ENCODE data around the gene CABLES2.
"Not testable (repeated sequence)": the region's sequence is repeated elsewhere in the genome, so short reads cannot be mapped to it uniquely, and the experiment has no call there.

CABLES2 gene

DNA sequence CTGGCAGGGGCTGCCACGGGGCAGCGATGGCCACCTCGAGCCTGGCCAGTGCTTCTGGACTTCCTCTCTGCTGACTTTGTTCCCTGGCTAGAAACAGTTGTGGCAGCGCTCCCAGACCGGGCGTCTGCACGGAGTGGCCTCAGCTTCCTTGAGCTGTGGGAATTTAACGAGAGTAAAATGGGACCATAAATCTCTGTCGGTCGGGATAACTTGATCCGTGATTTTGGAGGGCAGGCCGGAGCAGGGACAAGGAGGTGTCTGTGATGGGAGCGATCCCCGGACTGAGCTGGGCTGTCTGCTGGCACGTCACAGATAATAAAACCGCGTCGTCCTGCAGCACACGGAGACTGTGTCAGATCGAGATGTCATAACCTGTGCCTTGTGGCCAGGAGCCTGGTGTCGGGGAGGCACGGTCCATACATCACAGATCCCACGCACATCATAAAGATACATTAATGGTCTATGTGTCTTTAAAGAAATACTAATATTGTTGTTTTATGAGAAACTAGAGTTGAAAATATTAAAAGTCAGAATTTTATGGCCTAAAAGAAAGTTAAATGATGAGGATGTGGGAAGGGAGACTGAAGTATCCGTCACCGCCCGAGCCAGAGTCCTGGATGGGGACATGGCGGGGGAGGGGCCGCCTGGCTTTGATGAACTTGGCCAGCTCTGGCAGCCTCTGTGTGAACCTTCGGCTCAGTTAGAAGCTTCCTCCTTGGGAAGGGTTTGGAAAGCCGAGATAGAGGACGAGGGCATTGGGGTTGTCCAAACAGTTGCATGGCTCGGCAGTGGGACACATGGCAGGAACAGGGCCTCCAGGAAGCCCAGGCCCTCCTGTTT lies 26.8 kb upstream of the CABLES2 start:
- no peak for DNase-seq

DNA sequence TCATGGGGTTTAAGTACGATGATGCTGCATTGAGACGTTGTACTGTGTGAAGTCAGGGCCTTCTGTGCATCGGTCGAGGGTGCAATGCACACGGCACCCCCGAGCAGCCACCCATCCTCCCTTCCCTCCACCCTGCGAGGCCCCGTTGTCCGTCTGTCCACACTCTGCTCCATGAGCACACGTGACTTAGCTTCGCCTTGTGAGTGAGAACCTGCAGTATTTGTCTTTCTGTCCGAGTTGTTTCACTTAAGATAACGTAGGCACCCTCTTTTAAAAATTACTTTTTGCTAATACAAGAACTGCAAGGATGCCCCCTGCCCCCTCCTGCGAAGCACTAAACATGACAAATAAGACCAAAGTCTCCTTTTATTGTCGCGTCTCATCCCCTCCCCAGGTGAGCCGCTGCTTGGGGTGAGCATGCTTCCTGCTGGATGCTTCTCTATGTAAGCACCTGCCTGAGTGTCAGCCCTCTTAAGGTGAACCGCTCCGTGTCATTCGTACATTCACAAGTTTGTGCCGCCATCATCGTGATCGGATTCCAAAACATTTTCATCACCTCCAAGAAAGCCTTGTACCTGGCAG lies 23.9 kb upstream of the CABLES2 start:
- no peak for DNase-seq

DNA sequence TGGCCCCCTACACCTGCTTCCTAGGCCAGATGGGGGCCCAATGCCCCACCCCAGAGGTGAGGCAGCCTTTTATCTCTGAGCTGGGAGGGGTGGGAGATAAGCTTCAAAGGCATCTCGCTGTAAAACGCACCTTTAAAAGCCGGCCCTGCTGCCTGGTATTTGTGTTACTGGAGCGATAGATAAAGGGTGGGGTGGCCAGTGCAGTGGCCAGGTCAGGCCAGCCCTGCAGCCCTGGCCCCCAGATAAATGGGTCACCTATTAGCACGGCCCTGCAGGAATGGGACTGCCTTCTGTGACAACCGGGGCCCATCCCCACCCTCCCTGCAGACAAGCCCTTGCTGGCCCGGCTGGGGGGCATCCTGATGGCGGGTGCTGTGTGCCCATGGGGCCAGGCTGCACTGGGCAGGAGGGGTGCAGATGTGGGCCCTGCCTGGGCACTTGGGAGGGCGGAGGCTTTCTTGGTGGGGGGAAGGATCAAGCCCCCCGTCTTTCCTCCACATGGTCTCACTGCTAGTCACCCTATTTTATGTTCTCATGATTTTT lies 23.3 kb upstream of the CABLES2 start:
- DNase-seq, result no peak

DNA sequence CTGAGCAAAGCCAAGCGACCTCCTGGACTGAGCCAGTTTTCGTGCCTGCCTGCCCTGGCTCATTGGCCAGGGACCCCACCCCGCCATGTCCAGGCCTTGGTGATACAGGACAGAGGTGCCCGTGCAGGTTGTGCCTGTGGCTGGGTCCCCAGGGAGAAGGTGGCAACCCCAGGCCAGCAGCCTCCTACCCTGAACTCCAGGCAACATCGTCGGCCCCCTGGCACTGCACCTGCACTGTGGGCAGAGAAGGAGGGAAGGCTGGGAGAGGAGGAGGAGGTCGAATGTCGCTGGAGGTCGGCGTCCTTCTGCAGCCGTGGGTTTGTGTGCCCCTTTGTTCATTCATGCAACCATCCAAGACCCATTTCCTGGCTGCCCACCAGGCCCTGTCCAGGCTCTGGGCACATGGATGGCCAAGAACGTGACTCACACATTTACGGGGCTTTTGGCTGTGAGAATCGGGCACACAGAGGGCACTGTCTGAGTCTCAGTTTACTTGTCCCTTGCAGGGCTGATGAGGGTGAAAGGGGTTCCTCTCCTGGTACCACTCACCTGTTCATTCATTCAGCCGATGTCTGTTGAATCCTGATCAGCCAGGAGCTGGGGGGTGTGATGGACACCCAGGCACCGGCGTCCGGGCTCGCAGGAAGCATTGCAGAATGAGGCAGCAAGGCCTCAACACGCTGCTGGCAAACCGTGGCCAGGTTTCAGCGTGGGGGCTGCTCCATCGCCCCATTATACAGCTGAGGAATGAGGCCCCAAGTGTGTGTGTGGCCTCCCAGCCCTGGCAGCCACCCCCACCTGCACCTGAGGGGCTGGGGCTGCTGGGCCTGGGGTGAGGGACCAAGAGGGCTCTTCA lies 22.6 kb upstream of the CABLES2 start:
- DNase-seq, result no peak

DNA sequence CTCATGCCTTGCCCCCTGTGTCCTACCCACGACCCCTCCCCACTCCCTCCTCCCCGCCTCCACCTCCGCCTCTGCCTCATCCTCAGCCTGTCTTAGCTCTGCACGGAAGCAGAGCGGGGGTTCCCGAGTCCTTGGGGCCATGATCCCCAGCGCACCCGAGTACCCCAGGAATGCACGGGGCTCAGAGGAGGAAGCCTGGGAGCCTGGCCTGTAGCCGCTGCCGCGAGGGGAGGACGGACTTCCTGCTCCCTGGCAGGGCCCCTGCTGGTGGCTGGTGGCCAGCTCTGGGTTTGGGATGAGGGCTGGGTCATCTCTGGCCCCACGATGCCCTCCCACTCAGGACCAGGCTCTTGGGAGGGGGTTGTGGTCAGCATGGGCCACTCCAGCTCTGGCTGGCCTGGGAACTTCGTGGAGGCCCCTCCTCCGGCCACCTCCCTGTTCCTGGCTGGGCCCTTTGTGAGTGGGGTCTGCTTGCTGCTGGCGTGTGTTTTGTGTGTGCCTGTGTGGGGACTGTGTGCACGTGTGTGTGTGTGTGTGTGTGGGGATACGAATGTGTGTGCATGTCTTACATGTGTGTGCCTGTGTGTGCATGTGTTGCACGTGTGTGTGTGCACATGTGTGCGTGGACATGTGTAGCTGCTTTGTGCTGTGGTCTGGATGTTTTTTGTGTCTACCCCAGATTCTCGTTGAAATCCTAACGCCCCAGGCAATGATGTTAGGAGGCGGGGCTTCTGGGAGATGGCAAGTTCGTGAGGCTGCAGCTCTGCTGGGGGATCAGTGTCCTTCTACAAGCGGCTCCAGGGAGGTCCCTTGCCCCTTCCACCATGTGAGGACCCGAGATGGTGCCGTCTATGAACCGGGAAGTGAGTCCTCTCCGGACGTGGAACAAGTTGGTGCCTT lies 21.6 kb upstream of the CABLES2 start:
- no peak for DNase-seq

DNA sequence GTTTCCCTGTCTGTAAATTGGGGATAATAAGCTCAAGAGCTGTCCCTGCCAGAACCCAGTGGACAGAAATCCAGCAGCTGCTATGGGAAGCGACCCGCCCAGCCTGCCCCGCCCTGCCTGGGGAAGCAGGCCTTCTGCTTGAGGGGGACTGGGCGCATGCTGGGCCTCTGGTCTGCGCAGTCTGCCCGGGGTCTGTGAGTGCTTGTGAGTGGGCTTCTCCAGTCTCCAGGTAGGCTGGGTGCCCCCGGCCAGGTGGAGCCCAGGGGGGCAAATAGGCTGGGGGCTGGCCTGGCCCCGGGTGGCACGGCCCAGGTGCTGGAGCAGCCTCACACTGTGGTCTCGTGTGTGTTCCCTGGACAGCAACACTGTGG lies 20.9 kb upstream of the CABLES2 start:
- DNase-seq, result no peak

DNA sequence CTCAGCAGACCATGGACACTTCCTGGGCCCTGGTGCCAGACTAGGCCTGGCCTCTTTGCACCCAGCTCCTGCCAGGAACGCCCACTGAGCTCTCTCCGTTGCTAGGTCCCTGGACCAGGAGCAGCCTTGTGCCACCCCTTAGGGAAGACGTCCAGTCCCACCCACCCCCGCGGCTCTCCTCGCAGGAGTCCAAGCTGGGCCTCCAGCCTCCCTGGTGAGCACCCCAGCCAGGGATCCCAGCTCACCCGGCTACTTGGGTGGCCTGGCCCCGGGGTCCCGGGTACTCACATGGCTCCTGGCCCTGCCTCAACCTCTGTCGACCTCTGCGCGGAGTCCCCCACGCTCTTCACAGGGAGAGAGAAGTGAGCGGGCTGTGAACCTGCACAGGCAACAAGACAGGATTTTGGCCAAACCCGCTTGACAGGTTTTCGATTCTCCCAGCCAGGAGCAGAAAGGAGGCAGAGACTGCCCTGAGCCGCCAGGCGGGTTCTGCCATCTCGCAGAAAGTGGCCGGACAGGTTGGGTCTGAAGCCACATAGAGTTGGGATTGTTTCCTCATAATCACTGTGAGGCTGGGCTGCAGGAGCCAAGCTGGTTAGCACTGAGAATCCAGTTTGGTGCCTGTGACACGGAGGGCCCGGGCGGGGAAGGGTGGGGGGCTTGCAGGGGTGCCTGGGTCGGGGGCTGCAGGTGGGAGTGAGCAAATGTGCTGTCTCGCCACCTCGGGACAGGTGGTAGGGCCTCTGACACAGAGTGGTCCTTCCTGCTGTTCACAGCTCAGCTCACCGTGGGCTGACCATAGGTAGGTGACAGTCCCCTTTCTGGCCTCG lies 20.3 kb upstream of the CABLES2 start, which contains the start of gene RBBP8NL:
Gene RBBP8NL (minus strand): TSS at position 368 of the 830 bp plus-strand sequence. CDS start 7,892 bp downstream, outside the sequence.
- no peak for DNase-seq

DNA sequence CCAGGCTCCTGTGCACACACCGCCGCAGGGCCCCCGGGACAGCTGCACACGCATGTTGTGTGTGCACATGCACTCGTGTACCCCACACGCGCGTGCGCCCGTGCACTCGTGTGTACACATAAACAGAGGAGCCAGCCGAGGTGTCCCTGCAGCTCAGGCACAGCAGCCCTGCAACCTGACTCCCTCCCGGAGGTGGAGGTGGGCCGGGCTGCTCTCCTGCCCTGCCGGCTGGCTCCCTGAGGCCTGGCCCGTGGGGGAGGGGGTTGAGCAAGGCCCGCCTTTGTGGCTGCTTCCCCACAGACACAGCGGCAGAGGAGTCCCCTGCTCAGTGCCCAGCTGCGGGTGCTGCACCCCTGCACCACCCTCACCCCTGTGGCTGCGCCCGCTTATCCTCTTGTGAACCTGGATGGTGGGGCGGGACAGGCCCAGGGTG lies 19.6 kb upstream of the CABLES2 start:
- no peak for DNase-seq

DNA sequence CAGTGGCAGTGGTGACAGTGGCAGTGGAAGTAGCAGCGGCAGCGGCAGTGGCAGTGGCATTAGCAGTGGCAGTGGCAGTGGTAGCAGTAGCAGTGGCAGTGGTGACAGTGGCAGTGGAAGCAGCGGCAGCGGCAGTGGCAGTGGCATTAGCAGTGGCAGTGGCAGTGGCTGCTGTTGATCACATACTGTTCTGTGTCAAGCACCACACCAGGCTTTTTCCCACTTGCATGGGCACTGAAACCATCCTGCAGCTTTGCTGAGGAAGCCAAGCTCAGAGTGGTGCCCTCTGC lies 18.9 kb upstream of the CABLES2 start:
- not testable (repeated sequence) for DNase-seq

DNA sequence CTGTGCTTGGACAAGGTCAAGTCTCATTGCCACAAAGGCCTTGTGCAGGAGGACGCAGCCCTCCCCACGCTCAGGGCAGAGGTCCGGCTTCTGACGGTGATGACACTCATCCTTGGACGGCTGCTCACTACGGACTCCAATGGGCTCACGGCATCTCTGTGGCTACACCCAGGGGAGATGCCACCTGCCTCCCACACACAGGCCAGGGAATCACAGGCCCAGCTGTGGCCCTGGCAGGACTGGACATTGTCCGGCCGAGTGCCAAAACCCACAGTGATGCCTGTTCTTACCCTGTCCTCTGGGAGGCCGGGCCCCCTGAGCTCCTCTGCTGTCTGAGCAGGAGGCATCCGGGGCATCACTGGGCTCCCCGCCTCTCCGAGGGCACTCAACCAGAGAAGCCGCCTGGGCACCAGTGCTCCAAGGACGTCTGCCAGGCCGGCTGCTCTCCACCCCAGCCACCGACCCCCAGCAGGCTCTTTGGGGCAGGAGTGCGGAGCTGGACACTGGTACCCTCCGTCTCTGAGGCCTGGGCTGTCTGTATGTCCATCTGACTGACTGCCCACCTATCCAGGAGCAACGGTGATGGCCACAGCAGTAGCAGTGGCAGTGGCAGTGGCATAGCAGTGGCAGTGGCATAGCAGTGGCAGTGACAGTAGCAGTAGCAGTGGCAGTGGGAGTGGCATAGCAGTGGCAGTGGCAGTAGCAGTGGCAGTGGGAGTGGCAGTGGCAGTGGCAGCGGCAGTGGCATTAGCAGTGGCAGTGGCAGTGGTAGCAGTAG lies 18.4 kb upstream of the CABLES2 start:
- no peak for DNase-seq

DNA sequence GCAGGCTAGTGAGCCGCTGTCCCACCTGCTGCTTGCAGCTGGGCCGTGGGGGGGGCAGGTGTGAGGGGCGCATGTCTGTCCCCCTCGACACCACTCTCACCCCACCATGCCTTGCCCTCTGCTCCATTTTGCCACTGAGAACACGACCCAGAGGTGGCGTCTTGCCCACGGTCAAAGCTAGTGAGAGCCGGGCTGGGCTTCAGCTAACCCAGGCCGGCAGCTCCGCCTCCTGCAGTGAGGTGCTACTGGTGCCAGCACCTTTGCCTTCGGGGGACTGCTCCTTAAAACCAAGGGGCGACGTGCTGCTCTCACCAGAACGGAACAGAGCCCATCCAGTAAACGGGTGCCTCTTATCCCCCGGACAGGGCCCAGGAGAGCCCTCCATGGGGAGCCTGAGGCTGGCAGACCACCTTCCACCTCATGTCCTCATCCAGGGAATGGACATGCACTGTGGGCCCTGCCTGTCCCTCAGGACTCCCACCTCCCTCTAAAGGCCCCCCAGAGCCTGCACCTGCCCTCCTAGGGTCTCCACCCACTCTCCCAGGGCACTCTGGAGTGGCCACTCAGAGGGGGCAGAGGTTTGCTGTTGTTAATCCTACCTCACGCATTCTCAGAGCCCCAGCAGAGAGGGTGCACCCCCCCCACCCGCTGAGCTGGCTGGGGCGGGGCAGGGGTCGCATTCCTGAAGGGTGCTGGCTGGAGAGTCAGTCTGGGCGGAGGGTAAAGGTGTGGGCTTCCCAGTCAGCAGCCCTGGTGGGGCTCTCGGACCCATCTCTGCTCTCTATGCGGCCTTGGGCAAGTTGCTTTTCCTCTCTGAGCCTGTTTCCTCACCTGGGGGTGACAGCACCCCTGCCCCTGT lies 17.4 kb upstream of the CABLES2 start:
- DNase-seq, result no peak

DNA sequence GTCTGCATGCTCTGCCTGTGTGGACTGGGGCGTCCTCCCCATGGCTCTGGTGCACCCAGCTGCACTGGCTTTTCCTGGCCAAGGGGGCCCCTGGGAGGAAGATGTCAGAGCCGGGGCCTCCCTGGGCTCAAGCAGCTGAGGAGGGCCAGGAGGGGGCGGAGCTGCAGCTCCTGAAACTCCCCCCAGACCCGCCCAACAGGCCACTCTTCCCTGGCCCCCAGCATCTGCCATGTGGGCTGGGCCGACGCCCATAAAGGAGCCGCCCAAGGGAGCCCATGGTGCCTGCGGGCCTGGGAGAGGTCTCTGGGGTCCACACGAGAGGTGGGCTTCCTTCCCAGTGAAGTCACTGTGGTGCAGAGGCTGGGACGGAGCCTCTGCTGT lies 16.2 kb upstream of the CABLES2 start:
- no peak for DNase-seq

DNA sequence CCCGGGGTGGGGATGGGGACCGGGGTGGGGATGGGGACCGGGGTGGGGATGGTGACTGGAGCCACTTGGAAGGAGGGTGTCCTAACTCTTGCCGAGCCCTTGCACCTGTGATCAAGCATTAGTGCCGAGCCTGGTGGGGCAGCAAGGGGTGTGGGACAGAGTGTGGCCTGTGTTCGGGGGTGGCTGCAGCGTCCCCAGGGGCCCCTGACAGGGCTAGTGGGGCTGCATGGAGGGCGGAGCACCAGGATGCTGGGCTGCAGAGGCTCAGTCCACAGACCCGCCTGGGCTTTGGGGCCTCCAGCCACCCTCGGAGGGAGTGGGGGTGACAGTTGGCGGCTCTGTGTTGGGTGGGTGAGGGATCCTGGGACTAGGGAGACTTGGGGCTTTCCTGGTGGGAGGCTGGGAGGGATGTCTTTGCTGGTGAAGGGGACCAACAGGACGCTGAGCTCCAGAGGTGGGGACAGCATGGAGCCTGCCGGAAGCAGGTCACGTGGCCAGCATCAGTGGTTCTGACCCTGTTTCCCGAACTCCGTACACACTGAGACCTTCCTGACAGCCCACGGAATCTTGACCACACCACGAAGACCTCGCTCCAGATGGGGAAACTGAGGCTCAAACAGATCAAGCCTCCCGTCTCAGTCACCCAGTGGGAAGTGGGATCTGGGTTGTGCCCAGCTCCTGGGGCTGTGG lies 15.7 kb upstream of the CABLES2 start:
- no peak for DNase-seq

DNA sequence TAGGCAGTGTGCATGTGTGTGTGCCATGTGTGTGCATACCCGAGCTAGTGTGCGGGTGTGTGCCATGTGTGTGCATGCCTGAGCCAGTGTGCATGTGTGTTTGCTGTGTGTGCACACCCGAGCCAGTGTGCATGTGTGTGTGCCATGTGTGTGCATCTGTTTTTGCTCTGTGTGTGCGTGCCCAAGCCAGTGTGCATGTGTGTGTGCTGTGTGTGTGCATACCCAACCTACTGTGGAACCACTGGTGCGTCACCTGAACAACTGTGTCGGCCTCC lies 14.6 kb upstream of the CABLES2 start:
- DNase-seq, result no peak

DNA sequence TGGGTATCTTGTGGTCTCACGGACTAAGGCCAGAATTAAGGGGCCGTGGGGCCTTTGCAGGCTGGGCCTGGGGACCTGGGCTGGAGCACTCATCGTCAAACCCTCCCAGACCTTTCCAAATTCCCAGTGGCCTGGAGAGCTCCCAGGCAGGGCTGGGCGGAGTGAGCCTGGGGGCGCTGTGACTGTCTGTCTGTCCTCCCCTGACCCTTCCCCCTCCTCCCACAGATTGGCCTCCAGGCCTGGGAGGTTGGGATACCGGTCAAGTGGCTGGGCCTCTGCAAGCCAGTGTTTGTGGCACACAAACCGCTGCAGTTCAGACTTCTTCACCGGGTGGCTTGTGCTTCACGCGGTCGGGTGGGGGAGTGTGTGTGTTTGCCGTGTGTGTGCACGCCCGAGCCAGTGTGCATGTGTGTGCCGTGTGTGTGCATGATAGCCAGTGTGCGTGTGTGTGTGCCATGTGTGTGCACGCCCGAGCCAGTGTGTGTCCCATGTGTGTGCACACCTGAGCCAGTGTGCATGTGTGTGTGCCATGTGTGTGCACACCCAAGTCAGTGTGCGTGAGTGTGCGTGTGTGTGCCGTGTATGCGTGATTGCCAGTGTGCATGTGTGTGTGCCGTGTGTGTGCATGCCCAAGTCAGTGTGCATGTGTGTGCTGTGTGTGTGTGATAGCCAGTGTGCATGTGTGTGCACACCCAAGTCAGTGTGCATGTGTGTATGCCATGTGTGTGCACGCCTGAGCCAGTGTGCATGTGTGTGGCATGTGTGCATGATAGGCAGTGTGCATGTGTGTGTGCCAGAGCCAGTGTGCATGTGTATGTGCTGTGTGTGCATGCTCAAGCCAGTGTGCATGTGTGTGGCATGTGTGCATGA lies 14.0 kb upstream of the CABLES2 start:
- DNase-seq, result no peak

DNA sequence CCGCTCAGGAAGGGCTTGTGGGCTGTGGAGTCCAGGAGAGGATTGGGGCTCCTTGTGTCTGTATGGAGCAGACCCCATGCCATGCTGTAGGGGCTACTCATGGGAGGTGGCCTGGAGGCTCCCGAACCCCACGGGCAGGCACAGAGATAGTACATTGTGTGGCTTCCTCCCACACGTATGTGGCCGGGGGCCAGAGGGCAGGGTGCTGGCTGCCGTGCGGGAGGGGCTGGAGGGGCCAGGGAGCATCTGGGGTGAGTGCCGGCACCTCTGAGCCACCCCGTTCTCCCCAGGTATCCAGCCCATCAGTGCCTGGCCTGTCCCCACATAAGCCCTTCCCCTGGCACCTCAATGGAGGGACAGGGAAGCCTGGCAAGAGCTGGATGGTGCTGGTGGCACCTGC lies 12.7 kb upstream of the CABLES2 start:
- DNase-seq, result no peak

DNA sequence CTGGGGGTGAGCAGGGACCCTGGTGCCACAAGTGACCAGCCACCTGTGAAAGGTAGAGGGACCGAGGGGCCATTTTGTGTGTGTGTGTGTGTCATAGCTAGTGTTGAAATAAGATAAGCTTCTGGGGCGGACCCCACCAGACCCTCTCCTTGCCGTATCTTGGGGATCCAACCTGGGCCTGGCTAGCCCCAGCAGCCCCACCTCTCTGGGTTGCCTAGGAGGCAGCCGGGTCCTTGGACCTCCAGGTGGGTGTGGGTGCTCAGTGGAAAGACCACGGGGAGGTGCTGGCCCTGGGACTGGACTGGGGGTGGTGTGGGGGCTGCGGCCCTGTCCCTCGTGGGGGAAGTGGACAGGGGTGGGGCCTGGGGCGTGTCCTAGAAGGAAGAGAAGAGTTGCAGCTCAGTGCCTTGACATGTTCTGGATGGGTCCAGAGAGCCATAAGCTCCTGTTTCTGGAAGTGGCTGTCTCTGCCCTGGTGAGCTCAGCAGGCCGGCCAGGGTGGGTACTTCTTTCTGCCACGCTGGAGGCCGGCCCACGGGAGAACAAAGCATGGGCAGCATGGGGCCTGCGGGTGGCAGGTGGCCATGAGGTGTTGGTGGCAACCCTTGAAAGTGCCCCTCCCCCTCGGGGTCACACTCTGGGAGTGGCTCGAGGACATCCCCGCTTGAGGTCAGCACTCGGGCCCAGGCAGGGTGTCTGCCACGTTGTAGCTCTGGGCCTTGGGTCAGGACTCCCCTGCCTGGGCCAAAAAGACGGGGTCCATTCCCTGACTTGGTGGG lies 11.8 kb upstream of the CABLES2 start:
- DNase-seq, result no peak

Data from CD4-positive, alpha-beta T cell treated with Interferon gamma for 1 hour (primary cell).